ENCODE measurements around the gene SLC38A6. TPM values are rescaled to one million over a fixed set of nuclear protein-coding genes. Genes with fewer than 3 reads are reported as not detected.

SLC38A6 gene
- total and polyA plus RNA-seq, 2 of the 13 experiments (the other 11 are each of a cell fraction or from before 2014, with no cell fraction given), result 6.9 to 22.1 TPM

GRCh38 chr14:60980811-60981632 lies at the start of gene SLC38A6, which contains the start of gene TRMT5 (continued):
- TF ChIP-seq ZNF414 (CRISPR knock-in tag; IDR thresholded peaks at IDR 0.05), result no peak
- no peak for TF ChIP-seq HNF1A (IDR thresholded peaks at IDR 0.05; ENCODE audit: low read depth)
- peak; percentile 66; the same call in 1 of the 2 replicates for TF ChIP-seq HNF1A (CRISPR knock-in tag; IDR thresholded peaks at IDR 0.05; ENCODE audit: borderline replicate concordance)
- TF ChIP-seq MEIS1 (CRISPR knock-in tag; IDR thresholded peaks at IDR 0.05; ENCODE audit: borderline replicate concordance), result peak; percentile 72
- no peak; the same call in 1 of the 2 replicates for TF ChIP-seq ZNF230 (CRISPR knock-in tag; IDR thresholded peaks at IDR 0.05)
- TF ChIP-seq USF2 (IDR thresholded peaks at IDR 0.05; ENCODE audit: low read depth, low read length), result no peak
- TF ChIP-seq USF2 (CRISPR knock-in tag; IDR thresholded peaks at IDR 0.05; ENCODE audit: borderline replicate concordance), result no peak
- TF ChIP-seq DNMT1 (CRISPR knock-in tag; IDR thresholded peaks at IDR 0.05), result no peak
- TF ChIP-seq PRDM4 (CRISPR knock-in tag; IDR thresholded peaks at IDR 0.05; ENCODE audit: borderline replicate concordance), result no peak
- TF ChIP-seq ZBTB1 (CRISPR knock-in tag; IDR thresholded peaks at IDR 0.05; ENCODE audit: borderline replicate concordance), result no peak
- TF ChIP-seq ETV6 (CRISPR knock-in tag; conservative IDR thresholded peaks at IDR 0.05), result no peak
- no peak for TF ChIP-seq ZNF282 (IDR thresholded peaks at IDR 0.05; ENCODE audit: partially characterized antibody)
- TF ChIP-seq DRAP1 (CRISPR knock-in tag; IDR thresholded peaks at IDR 0.05), result no peak; the same call in none of the 2 replicates

All from HepG2 (cell line).